ENCODE measurements around the gene EFNA2.

The EFNA2 gene

GRCh38 chr19:1289686-1290025 is 4.0 kb downstream of the EFNA2 start:
- DNase-seq (ENCODE audit: low spot score in 2 of 2): no peak

GRCh38 chr19:1290196-1290702 is 4.6 kb downstream of the EFNA2 start:
- Mint-ChIP-seq H3K27ac (ENCODE audit: low read depth) (no peak overlapping the region), H3K4me3 (no peak overlapping the region), H3K27me3 (peaks cover 31% of the 10 kb centered on the region), H3K4me1 (peaks cover 5% of the 10 kb centered on the region), H3K36me3 (ENCODE audit: insufficient read depth) (peaks cover 1% of the 10 kb centered on the region), H3K9me3 (no peaks in the 10 kb centered on the region)
- no peak for ATAC-seq (replicated peaks; ENCODE audit: extremely low read depth, poor library complexity, severe bottlenecking)
- DNase-seq (ENCODE audit: low spot score in 2 of 2): no peak

More at GRCh38 chr19:1289686-1290025, 4.0 kb downstream of the EFNA2 start:
- H3K27ac Mint-ChIP-seq (ENCODE audit: low read depth): no peak overlapping the region
- no peaks in the 10 kb centered on the region for H3K9me3 Mint-ChIP-seq
- peaks cover 1% of the 10 kb centered on the region for H3K36me3 Mint-ChIP-seq (ENCODE audit: insufficient read depth)
- H3K27me3 Mint-ChIP-seq: peaks cover 34% of the 10 kb centered on the region
- H3K4me1 Mint-ChIP-seq: peaks cover 5% of the 10 kb centered on the region
- no peak overlapping the region for H3K4me3 Mint-ChIP-seq
- no peak for ATAC-seq (replicated peaks; ENCODE audit: extremely low read depth, poor library complexity, severe bottlenecking)

GRCh38 chr19:1290703-1291651 is 5.3 kb downstream of the EFNA2 start:
- ATAC-seq (replicated peaks; ENCODE audit: extremely low read depth, poor library complexity, severe bottlenecking): no peak
- DNase-seq (ENCODE audit: low spot score in 2 of 2): no peak
- Mint-ChIP-seq H3K4me3 (no peak overlapping the region), H3K9me3 (no peaks in the 10 kb centered on the region), H3K27ac (ENCODE audit: low read depth) (no peak overlapping the region), H3K27me3 (peaks cover 31% of the 10 kb centered on the region), H3K4me1 (peaks cover 5% of the 10 kb centered on the region), H3K36me3 (ENCODE audit: insufficient read depth) (peaks cover 1% of the 10 kb centered on the region)

GRCh38 chr19:1291761-1292418 is 6.2 kb downstream of the EFNA2 start:
- H3K27me3 Mint-ChIP-seq: peaks cover 22% of the 10 kb centered on the region
- no peak overlapping the region for H3K27ac Mint-ChIP-seq (ENCODE audit: low read depth)
- H3K36me3 Mint-ChIP-seq (ENCODE audit: insufficient read depth): peaks cover 1% of the 10 kb centered on the region
- DNase-seq (ENCODE audit: low spot score in 2 of 2): no peak
- no peaks in the 10 kb centered on the region for H3K4me1 Mint-ChIP-seq
- no peaks in the 10 kb centered on the region for H3K9me3 Mint-ChIP-seq
- no peak for ATAC-seq (replicated peaks; ENCODE audit: extremely low read depth, poor library complexity, severe bottlenecking)
- no peak overlapping the region for H3K4me3 Mint-ChIP-seq

GRCh38 chr19:1292419-1293151 is 6.9 kb downstream of the EFNA2 start:
- DNase-seq (ENCODE audit: low spot score in 2 of 2): no peak
- no peak overlapping the region for H3K4me3 Mint-ChIP-seq

GRCh38 chr19:1293782-1294604 is 8.3 kb downstream of the EFNA2 start:
- peak overlapping the region; percentile 11 for H3K4me3 Mint-ChIP-seq
- H3K36me3 Mint-ChIP-seq (ENCODE audit: insufficient read depth): peaks cover 1% of the 10 kb centered on the region
- H3K27me3 Mint-ChIP-seq: peaks cover 21% of the 10 kb centered on the region
- H3K27ac Mint-ChIP-seq (ENCODE audit: low read depth): no peak overlapping the region
- no peak for ATAC-seq (replicated peaks; ENCODE audit: extremely low read depth, poor library complexity, severe bottlenecking)
- no peaks in the 10 kb centered on the region for H3K9me3 Mint-ChIP-seq
- DNase-seq (ENCODE audit: low spot score in 2 of 2): no peak
- H3K4me1 Mint-ChIP-seq: no peaks in the 10 kb centered on the region

More at GRCh38 chr19:1292419-1293151, 6.9 kb downstream of the EFNA2 start:
- Mint-ChIP-seq H3K27me3 (peaks cover 21% of the 10 kb centered on the region), H3K9me3 (no peaks in the 10 kb centered on the region), H3K36me3 (ENCODE audit: insufficient read depth) (peaks cover 1% of the 10 kb centered on the region), H3K27ac (ENCODE audit: low read depth) (no peak overlapping the region), H3K4me1 (no peaks in the 10 kb centered on the region)
- ATAC-seq (replicated peaks; ENCODE audit: extremely low read depth, poor library complexity, severe bottlenecking): no peak

GRCh38 chr19:1294688-1295087 is 9.0 kb downstream of the EFNA2 start:
- Mint-ChIP-seq H3K36me3 (ENCODE audit: insufficient read depth) (peaks cover 1% of the 10 kb centered on the region), H3K27me3 (peaks cover 21% of the 10 kb centered on the region), H3K4me1 (no peaks in the 10 kb centered on the region), H3K4me3 (peak overlapping the region; percentile 11), H3K27ac (ENCODE audit: low read depth) (no peak overlapping the region), H3K9me3 (no peaks in the 10 kb centered on the region)
- DNase-seq (ENCODE audit: low spot score in 2 of 2) (no peak), ATAC-seq (replicated peaks; ENCODE audit: extremely low read depth, poor library complexity, severe bottlenecking) (no peak)

- H3K4me3 Mint-ChIP-seq: no peak overlapping the region
- peaks cover 21% of the 10 kb centered on the region for H3K27me3 Mint-ChIP-seq
- H3K27ac Mint-ChIP-seq (ENCODE audit: low read depth): no peak overlapping the region
- H3K36me3 Mint-ChIP-seq (ENCODE audit: insufficient read depth): peaks cover 1% of the 10 kb centered on the region
- DNase-seq (ENCODE audit: low spot score in 2 of 2): no peak
- H3K4me1 Mint-ChIP-seq: no peaks in the 10 kb centered on the region
- ATAC-seq (replicated peaks; ENCODE audit: extremely low read depth, poor library complexity, severe bottlenecking): peak; percentile 43
- no peaks in the 10 kb centered on the region for H3K9me3 Mint-ChIP-seq
Measured at GRCh38 chr19:1295169-1296012, 9.7 kb downstream of the EFNA2 start.

GRCh38 chr19:1296078-1296477 is 10.4 kb downstream of the EFNA2 start:
- peaks cover 1% of the 10 kb centered on the region for H3K36me3 Mint-ChIP-seq (ENCODE audit: insufficient read depth)
- H3K4me3 Mint-ChIP-seq: no peak overlapping the region
- ATAC-seq (replicated peaks; ENCODE audit: extremely low read depth, poor library complexity, severe bottlenecking): no peak
- DNase-seq (ENCODE audit: low spot score in 2 of 2): no peak
- H3K4me1 Mint-ChIP-seq: no peaks in the 10 kb centered on the region
- H3K27me3 Mint-ChIP-seq: peaks cover 21% of the 10 kb centered on the region
- no peaks in the 10 kb centered on the region for H3K9me3 Mint-ChIP-seq
- H3K27ac Mint-ChIP-seq (ENCODE audit: low read depth): no peak overlapping the region

- H3K4me1 Mint-ChIP-seq: no peaks in the 10 kb centered on the region
- no peaks in the 10 kb centered on the region for H3K9me3 Mint-ChIP-seq
- no peak for ATAC-seq (replicated peaks; ENCODE audit: extremely low read depth, poor library complexity, severe bottlenecking)
- H3K27me3 Mint-ChIP-seq: peaks cover 21% of the 10 kb centered on the region
- DNase-seq (ENCODE audit: low spot score in 2 of 2): no peak
- H3K36me3 Mint-ChIP-seq (ENCODE audit: insufficient read depth): peaks cover 1% of the 10 kb centered on the region
- H3K4me3 Mint-ChIP-seq: no peak overlapping the region
- H3K27ac Mint-ChIP-seq (ENCODE audit: low read depth): no peak overlapping the region
Measured at GRCh38 chr19:1296575-1297271, 11.1 kb downstream of the EFNA2 start.

- no peak overlapping the region for H3K27ac Mint-ChIP-seq (ENCODE audit: low read depth)
- no peaks in the 10 kb centered on the region for H3K4me1 Mint-ChIP-seq
- no peaks in the 10 kb centered on the region for H3K36me3 Mint-ChIP-seq (ENCODE audit: insufficient read depth)
- DNase-seq (ENCODE audit: low spot score in 2 of 2): no peak
- no peak overlapping the region for H3K4me3 Mint-ChIP-seq
- ATAC-seq (replicated peaks; ENCODE audit: extremely low read depth, poor library complexity, severe bottlenecking): no peak
- no peaks in the 10 kb centered on the region for H3K9me3 Mint-ChIP-seq
- H3K27me3 Mint-ChIP-seq: peaks cover 8% of the 10 kb centered on the region
Measured at GRCh38 chr19:1298235-1298634, 12.6 kb downstream of the EFNA2 start.
